IMR-90 (cell line): ENCODE data around the gene MSI2. TPM values are rescaled to one million over a fixed set of nuclear protein-coding genes. Genes with fewer than 3 reads are reported as not detected.

Experiments
- ATAC-seq: fragments of 200-7000 bp; cut with Tn5 transposase; 2 replicates; pipeline ENCODE4 v1.9.1; 2020; ENCODE audit warnings: low read depth, mild to moderate bottlenecking, moderate library complexity
- BruUV-seq: library from RNA; stranded (reverse); fragments of 400-500 nt; replicated peaks from 2 replicates; lab custom pipeline; 2021; lab: Mats Ljungman, UMichigan
- CTCF ChIA-PET: fragments of 300-600 bp; formaldehyde crosslinking; extraction: SDS; loops from one replicate; lab custom pipeline; 2021; ENCODE audit warnings: antibody characterized with exemption; lab: Yijun Ruan, JAX
- POLR2A ChIA-PET: fragments of 300-600 bp; sonication (Branson Sonifier 250); formaldehyde crosslinking; loops from one replicate; lab custom pipeline; 2022; ENCODE audit warnings: antibody characterized with exemption; ENCODE audit not compliant: unreplicated experiment; lab: Charles Lee
- DNase-seq: peaks from one replicate; pipeline ENCODE4 v3.0.0; 2013
- H2AFZ ChIP-seq: replicated peaks from 2 replicates; pipeline ENCODE3; 2013; ENCODE audit warnings: low read length, mild to moderate bottlenecking; ENCODE audit not compliant: poor library complexity
- H2AK5ac ChIP-seq: 2 replicates; pipeline ENCODE4 v1.6.1; 2013; ENCODE audit warnings: low read depth, low read length, inconsistent platforms
- H2AK9ac ChIP-seq: replicated peaks from 2 replicates; pipeline ENCODE3; 2013; ENCODE audit warnings: mild to moderate bottlenecking, low read depth, low read length, moderate library complexity; ENCODE audit not compliant: poor library complexity
- H2BK120ac ChIP-seq: 2 replicates; pipeline ENCODE4 v1.6.1; 2013; ENCODE audit warnings: low read depth, low read length, inconsistent platforms
- H2BK15ac ChIP-seq: 3 replicates; pipeline ENCODE4 v1.6.1; 2013; ENCODE audit warnings: low read depth, low read length, inconsistent platforms
- H2BK20ac ChIP-seq: 2 replicates; pipeline ENCODE4 v1.6.1; 2013; ENCODE audit warnings: low read depth, mild to moderate bottlenecking, inconsistent platforms, low read length, moderate library complexity
- H2BK5ac ChIP-seq: 2 replicates; pipeline ENCODE4 v1.6.1; 2013; ENCODE audit warnings: mild to moderate bottlenecking, low read depth, low read length, inconsistent platforms; ENCODE audit not compliant: poor library complexity, severe bottlenecking
- H3K14ac ChIP-seq: replicated peaks from 2 replicates; pipeline ENCODE4 v1.6.1; 2013; ENCODE audit warnings: low read depth, low read length, inconsistent platforms
- H3K18ac ChIP-seq: 2 replicates; pipeline ENCODE4 v1.6.1; 2013; ENCODE audit warnings: low read depth, low read length, control low read depth
- H3K23ac ChIP-seq: 2 replicates; pipeline ENCODE4 v1.6.1; 2013; ENCODE audit warnings: low read depth, low read length, inconsistent platforms
- H3K27ac ChIP-seq: 2 replicates; pipeline ENCODE4 v1.5.1; 2013; ENCODE audit warnings: mild to moderate bottlenecking, control low read depth, low read length; ENCODE audit not compliant: insufficient read depth
- H3K27me3 ChIP-seq: 2 replicates; pipeline ENCODE4 v1.6.1; 2013; ENCODE audit warnings: low read length; ENCODE audit not compliant: control insufficient read depth, insufficient read depth
- H3K36me3 ChIP-seq: 2 replicates; pipeline ENCODE4 v1.6.1; 2013; ENCODE audit warnings: low read length, mixed read lengths; ENCODE audit not compliant: control insufficient read depth, insufficient read depth
- H3K4ac ChIP-seq: 2 replicates; pipeline ENCODE4 v1.6.1; 2013; ENCODE audit warnings: low read depth, low read length, inconsistent platforms
- H3K4me1 ChIP-seq: 2 replicates; pipeline ENCODE4 v1.6.1; 2013; ENCODE audit warnings: low read length, mixed read lengths; ENCODE audit not compliant: control insufficient read depth, insufficient read depth
- H3K4me2 ChIP-seq: 2 replicates; pipeline ENCODE4 v1.6.1; 2013; ENCODE audit warnings: low read depth, mild to moderate bottlenecking, control low read depth, low read length, moderate library complexity
- H3K4me3 ChIP-seq: 2 replicates; pipeline ENCODE4 v1.5.1; 2013; ENCODE audit warnings: low read depth, mild to moderate bottlenecking, control low read depth, low read length, moderate library complexity; ENCODE audit not compliant: insufficient read depth
- H3K56ac ChIP-seq: 2 replicates; pipeline ENCODE4 v1.6.1; 2013; ENCODE audit warnings: low read length, inconsistent platforms; ENCODE audit not compliant: insufficient read depth; ENCODE audit errors: extremely low read depth
- H3K79me1 ChIP-seq, 2 experiments: 2 replicates each; pipeline ENCODE4 v1.6.1; 2013; ENCODE audit warnings: low read length in 2 of 2, inconsistent platforms in 1 of 2, low read depth in 1 of 2
- H3K9ac ChIP-seq: 2 replicates; pipeline ENCODE4 v1.6.1; 2013; ENCODE audit warnings: low read depth, low read length, control low read depth
- H3K9me1 ChIP-seq: 2 replicates; pipeline ENCODE4 v1.6.1; 2013; ENCODE audit warnings: low read length, inconsistent platforms; ENCODE audit not compliant: insufficient read depth
- H3K9me3 ChIP-seq: 2 replicates; pipeline ENCODE4 v1.6.1; 2013; ENCODE audit warnings: low read length; ENCODE audit not compliant: control insufficient read depth, insufficient read depth
- H4K20me1 ChIP-seq: 2 replicates; pipeline ENCODE4 v1.6.1; 2013; ENCODE audit warnings: low read length, inconsistent platforms; ENCODE audit not compliant: insufficient read depth
- H4K5ac ChIP-seq: 2 replicates; pipeline ENCODE4 v1.6.1; 2013; ENCODE audit warnings: mild to moderate bottlenecking, low read depth, low read length, control low read depth
- H4K8ac ChIP-seq, 2 experiments: 2 replicates each; pipeline ENCODE4 v1.6.1; 2013; ENCODE audit warnings: low read depth in 2 of 2, low read length in 2 of 2, control low read depth in 1 of 2, inconsistent platforms in 1 of 2
- H4K91ac ChIP-seq: 2 replicates; pipeline ENCODE4 v1.6.1; 2013; ENCODE audit warnings: low read depth, low read length, inconsistent platforms; ENCODE audit not compliant: insufficient read depth
- BHLHE40 ChIP-seq: fragments of 150-350 bp; IDR thresholded peaks from 2 replicates; pipeline ENCODE4 v1.6.1; 2016; ENCODE audit warnings: mild to moderate bottlenecking, low read depth, low read length
- FOS ChIP-seq: fragments of 150-350 bp; IDR thresholded peaks from 2 replicates; pipeline ENCODE4 v1.6.1; 2016; ENCODE audit warnings: low read depth, low read length
- POLR2A ChIP-seq: IDR thresholded peaks from 2 replicates; pipeline ENCODE4 v1.6.1; 2012; ENCODE audit warnings: mild to moderate bottlenecking, low read depth, low read length
- WGBS, 2 experiments: methylation state at CpG; one replicate each; pipeline versions ENCODE4 v1.1.5 to v1.1.7; 2013; ENCODE audit warnings: missing lambda C conversion rate in 2 of 2; ENCODE audit not compliant: insufficient read length in 1 of 2; ENCODE audit errors: extremely low coverage in 2 of 2; 5-methylcytosine and 5-hydroxymethylcytosine counted together
- dilution Hi-C: fragments of 300-500 bp; cut with HindIII; formaldehyde crosslinking; loops from one replicate; pipeline ENCODE4 v1.14.3; 2018; ENCODE audit warnings: low sequenced_read_pairs; ENCODE audit not compliant: unreplicated experiment
- in situ Hi-C: fragments of 300-500 bp; cut with MboI; formaldehyde crosslinking; loops from 3 replicates; pipeline ENCODE4 v1.14.3; 2019; ENCODE audit warnings: low sequenced_read_pairs, inconsistent platforms, mixed read lengths
- intact Hi-C: fragments of 100-400 bp; cut with micrococcal nuclease; formaldehyde crosslinking; loops from 2 replicates; pipeline ENCODE4 v1.10.0; 2022
- polyA plus RNA-seq, 3 experiments: library from polyadenylated mRNA; depleted of rRNA; stranded (reverse); fragments of >200 nt; gene quantifications; 2 replicates each; pipeline ENCODE4 v1.2.3, GENCODE V29; 2012; ENCODE audit warnings: low replicate concordance in 1 of 3
- total RNA-seq: library from RNA; depleted of rRNA; stranded (reverse); fragments of >200 nt; gene quantifications from 2 replicates; pipeline ENCODE4 v1.2.3, GENCODE V29; 2012
- TF ChIP-seq, protein P1 (sequence below): conservative IDR thresholded peaks from 2 replicates; pipeline ENCODE4 v1.5.1; 2012; ENCODE audit warnings: mild to moderate bottlenecking, low read depth, low read length, improper control_type of control experiment

The MSI2 gene
- total and polyA plus RNA-seq, 2 of the 4 experiments (the other 2 are of a cell fraction): 13.0 to 16.0 TPM

DNA sequence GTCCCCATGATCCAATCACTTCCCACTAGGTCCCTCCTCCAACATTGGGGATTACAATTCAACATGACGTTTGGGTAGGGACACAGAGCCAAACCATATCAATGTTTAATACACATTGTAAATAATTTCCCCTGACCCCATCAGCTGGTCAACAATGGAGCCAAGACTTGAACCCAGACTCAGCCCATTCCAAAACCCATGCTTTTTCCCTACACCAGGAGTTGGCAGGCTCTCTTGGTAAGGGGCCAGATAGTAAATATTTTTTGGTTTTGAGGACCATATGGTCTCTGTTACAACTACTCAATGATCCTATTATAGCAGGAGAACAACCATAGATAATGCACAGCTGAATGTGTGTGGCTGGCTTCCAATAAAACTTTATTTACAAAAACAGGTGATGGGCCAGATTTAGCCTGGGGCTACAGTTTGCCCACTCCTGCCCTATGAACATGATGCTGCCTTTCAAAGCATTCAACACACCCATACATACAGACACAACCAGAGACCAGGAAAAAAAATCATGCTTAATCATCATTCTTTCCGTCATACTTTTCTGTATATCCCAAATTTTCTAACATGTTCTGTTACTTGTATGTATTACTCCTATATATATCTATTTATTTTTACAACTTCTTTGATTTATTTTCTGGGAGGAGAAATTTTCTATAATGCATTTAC is 22.1 kb upstream of the MSI2 start:
- POLR2A ChIA-PET: no interaction called here
- Histone ChIP-seq H3K27ac (no peak overlapping the region), H4K8ac (no peak overlapping the region), H2AFZ (no peak overlapping the region), H3K4me1 (no peaks in the 10 kb centered on the region), H2BK20ac (no peak overlapping the region), H3K18ac (no peak overlapping the region), H2AK9ac (no peak overlapping the region), H3K27me3 (peaks cover 16% of the 10 kb centered on the region), H4K91ac (no peak overlapping the region), H3K9ac (no peak overlapping the region), H3K4me3 (no peak overlapping the region), H2AK5ac (no peak overlapping the region), H3K9me1 (no peaks in the 10 kb centered on the region), H3K23ac (no peak overlapping the region), H3K14ac (no peak overlapping the region), H4K5ac (no peak overlapping the region), H4K20me1 (no peaks in the 10 kb centered on the region), H3K79me1 (no peaks in the 10 kb centered on the region), H2BK120ac (no peak overlapping the region), H2BK5ac (no peak overlapping the region), H3K9me3 (no peaks in the 10 kb centered on the region), H3K4me2 (no peak overlapping the region), H3K36me3 (no peaks in the 10 kb centered on the region), H3K56ac (no peak overlapping the region), H2BK15ac (no peak overlapping the region), H3K4ac (no peak overlapping the region)
- dilution Hi-C loops: no loop called here
- in situ Hi-C loops: loop anchor here (10.0 to 25.0 kb wide), 2 partner anchors 511 to 878 kb away; partner anchors contain the start of gene CCDC182
- DNase-seq (no peak), ATAC-seq (no peak)
- WGBS, 2 experiments: 0% methylated on average over 1 of the region's 2 CpGs; no CpG with 5 or more reads in 1 of the 2 experiments
- intact Hi-C loops: no loop called here
- TF ChIP-seq POLR2A (no peak), FOS (no peak), BHLHE40 (no peak)
- TF ChIP-seq, protein P1, sequence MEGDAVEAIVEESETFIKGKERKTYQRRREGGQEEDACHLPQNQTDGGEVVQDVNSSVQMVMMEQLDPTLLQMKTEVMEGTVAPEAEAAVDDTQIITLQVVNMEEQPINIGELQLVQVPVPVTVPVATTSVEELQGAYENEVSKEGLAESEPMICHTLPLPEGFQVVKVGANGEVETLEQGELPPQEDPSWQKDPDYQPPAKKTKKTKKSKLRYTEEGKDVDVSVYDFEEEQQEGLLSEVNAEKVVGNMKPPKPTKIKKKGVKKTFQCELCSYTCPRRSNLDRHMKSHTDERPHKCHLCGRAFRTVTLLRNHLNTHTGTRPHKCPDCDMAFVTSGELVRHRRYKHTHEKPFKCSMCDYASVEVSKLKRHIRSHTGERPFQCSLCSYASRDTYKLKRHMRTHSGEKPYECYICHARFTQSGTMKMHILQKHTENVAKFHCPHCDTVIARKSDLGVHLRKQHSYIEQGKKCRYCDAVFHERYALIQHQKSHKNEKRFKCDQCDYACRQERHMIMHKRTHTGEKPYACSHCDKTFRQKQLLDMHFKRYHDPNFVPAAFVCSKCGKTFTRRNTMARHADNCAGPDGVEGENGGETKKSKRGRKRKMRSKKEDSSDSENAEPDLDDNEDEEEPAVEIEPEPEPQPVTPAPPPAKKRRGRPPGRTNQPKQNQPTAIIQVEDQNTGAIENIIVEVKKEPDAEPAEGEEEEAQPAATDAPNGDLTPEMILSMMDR: no peak
- CTCF ChIA-PET: no interaction called here
- no TSS peak for BruUV-seq
